HepG2 (cell line): ENCODE measurements around the gene ZNF276. TPM values are rescaled to one million over a fixed set of nuclear protein-coding genes. Genes with fewer than 3 reads are reported as not detected.

Experiments
- AHDC1 ChIP-seq: sonication (generic); formaldehyde crosslinking; IDR thresholded peaks from 2 replicates; pipeline ENCODE4 v1.5.1; 2020; ENCODE audit warnings: mild to moderate bottlenecking, missing genetic modification reagents, borderline replicate concordance
- ELF3 ChIP-seq: IDR thresholded peaks from 2 replicates; pipeline ENCODE4 v1.6.1; 2016; ENCODE audit warnings: missing genetic modification reagents, missing compliant biosample characterization
- FOXA1 ChIP-seq, 2 experiments: fragments of 450-650 bp in 1 of 2; sonication (generic) in 1 of 2; formaldehyde crosslinking in 1 of 2; IDR thresholded peaks; 2 replicates each; pipeline versions ENCODE4 v1.4.0 to v1.6.1; 2016 to 2020; ENCODE audit warnings: missing genetic modification reagents in 1 of 2
- HMG20B ChIP-seq: conservative IDR thresholded peaks from 2 replicates; pipeline ENCODE4 v1.6.1; 2016; ENCODE audit warnings: missing genetic modification reagents, missing compliant biosample characterization
- HOXA3 ChIP-seq: sonication (generic); formaldehyde crosslinking; IDR thresholded peaks from 2 replicates; pipeline ENCODE4 v1.5.0; 2020; ENCODE audit warnings: missing genetic modification reagents
- HOXA7 ChIP-seq: sonication (generic); formaldehyde crosslinking; IDR thresholded peaks from 2 replicates; pipeline ENCODE4 v1.8.1; 2022; ENCODE audit warnings: mild to moderate bottlenecking, missing genetic modification reagents, moderate library complexity
- MYPOP ChIP-seq: sonication (generic); formaldehyde crosslinking; IDR thresholded peaks from 2 replicates; pipeline ENCODE4 v1.8.1; 2023; ENCODE audit warnings: mild to moderate bottlenecking, moderate library complexity, missing genetic modification reagents
- RFX3 ChIP-seq: IDR thresholded peaks from 2 replicates; pipeline ENCODE4 v1.6.1; 2016; ENCODE audit warnings: missing biosample characterization, missing genetic modification reagents
- SAFB2 ChIP-seq: sonication (generic); formaldehyde crosslinking; IDR thresholded peaks from 2 replicates; pipeline ENCODE4 v1.5.1; 2020; ENCODE audit warnings: missing genetic modification reagents, low read depth, mild to moderate bottlenecking, borderline replicate concordance
- TEAD3 ChIP-seq: optimal IDR thresholded peaks from 2 replicates; pipeline ENCODE3; 2016; ENCODE audit warnings: borderline replicate concordance
- YEATS2 ChIP-seq: sonication (generic); formaldehyde crosslinking; IDR thresholded peaks from 2 replicates; pipeline ENCODE4 v1.4.0; 2020; ENCODE audit warnings: missing genetic modification reagents, borderline replicate concordance
- ZFX ChIP-seq: sonication (generic); formaldehyde crosslinking; IDR thresholded peaks from 2 replicates; pipeline ENCODE4 v1.4.0; 2020; ENCODE audit warnings: mild to moderate bottlenecking, low read depth, missing genetic modification reagents, moderate library complexity
- ZKSCAN8 ChIP-seq: IDR thresholded peaks from 2 replicates; pipeline ENCODE4 v1.6.1; 2016; ENCODE audit warnings: borderline replicate concordance, missing genetic modification reagents, missing compliant biosample characterization
- ZNF441 ChIP-seq: sonication (generic); formaldehyde crosslinking; IDR thresholded peaks from 2 replicates; pipeline ENCODE4 v1.7.0; 2021; ENCODE audit warnings: missing genetic modification reagents, borderline replicate concordance
- ZNF468 ChIP-seq: sonication (generic); formaldehyde crosslinking; IDR thresholded peaks from 2 replicates; pipeline ENCODE4 v1.8.0; 2022; ENCODE audit warnings: mild to moderate bottlenecking, moderate library complexity, missing genetic modification reagents
- ZNF557 ChIP-seq: sonication (generic); formaldehyde crosslinking; IDR thresholded peaks from 2 replicates; pipeline ENCODE4 v1.4.0; 2020; ENCODE audit warnings: missing genetic modification reagents
- ZXDC ChIP-seq: sonication (generic); formaldehyde crosslinking; IDR thresholded peaks from 2 replicates; pipeline ENCODE4 v1.5.0; 2020; ENCODE audit warnings: mild to moderate bottlenecking, missing genetic modification reagents
- polyA plus RNA-seq, 8 experiments: library from polyadenylated mRNA; depleted of rRNA in 3 of 8; stranded (reverse) in 7 of 8; unstranded in 1 of 8; fragments of >200 nt; fragmentation: Illumina TruSeq in 4 of 8; extraction: Trizol in 4 of 8; gene quantifications; 2 replicates each; pipeline versions ENCODE4 v1.2.1 to v1.2.3, GENCODE V29; 2011 to 2016; ENCODE audit warnings: low read depth in 4 of 8, missing spikeins in 1 of 8, mixed read lengths in 1 of 8; ENCODE audit not compliant: insufficient read depth in 1 of 8
- total RNA-seq, 5 experiments: library from RNA; depleted of rRNA; stranded (reverse); fragments of >200 nt; fragmentation: Illumina TruSeq; extraction: Trizol; gene quantifications; 2 replicates each; pipeline ENCODE4 v1.2.3, GENCODE V29; 2016; ENCODE audit warnings: low read depth in 1 of 5

ZNF276 gene
- total and polyA plus RNA-seq, 2 of the 13 experiments (the other 11 are each of a cell fraction or from before 2014, with no cell fraction given) = 17.7 to 18.0 TPM

DNA sequence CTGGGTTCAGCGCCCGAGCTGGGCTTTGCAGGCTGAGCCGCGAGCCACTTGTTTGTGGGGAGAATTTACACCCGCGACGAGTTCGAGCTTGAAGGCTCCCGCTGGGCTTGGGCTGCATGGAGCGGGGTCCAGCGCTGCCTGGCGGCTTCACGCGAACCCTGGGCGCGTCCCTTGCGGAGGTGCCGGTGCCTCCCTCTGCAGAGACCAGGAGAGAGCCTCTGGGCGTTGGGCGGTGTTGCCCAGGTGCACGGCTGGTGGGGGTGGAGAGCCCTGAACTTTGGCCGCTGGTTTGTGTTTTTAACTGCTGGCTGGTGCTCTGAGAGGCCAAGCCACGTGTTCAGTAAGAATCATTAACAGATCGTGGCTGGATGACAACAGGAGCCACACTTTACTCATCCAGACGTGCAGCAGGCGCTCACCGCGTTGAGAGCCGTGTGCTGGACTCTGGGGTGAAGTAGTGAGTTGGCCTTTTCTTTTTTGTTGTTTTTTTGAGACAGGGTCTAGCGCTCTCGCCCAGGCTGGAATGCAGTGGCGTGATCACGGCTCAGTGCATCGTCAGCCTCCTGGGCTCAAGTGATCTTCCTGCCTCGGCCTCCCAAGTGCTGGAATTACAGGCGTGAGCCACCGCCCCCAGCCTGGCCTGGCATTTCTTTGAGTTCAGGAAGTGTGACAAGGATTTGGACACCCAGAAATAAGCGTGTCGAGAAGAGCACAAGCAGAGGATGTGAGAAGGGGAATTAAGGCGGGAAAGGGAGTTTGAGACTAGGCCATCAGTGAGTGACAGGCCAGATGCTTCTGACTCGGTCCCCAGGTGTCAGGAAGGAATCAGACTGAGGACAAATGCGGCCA, 34.0 kb upstream of the ZNF276 start (continued):
- TF ChIP-seq YEATS2 (CRISPR knock-in tag) = peak; percentile 87; the same call in 1 of the 2 replicates
- peak; percentile 93 for TF ChIP-seq AHDC1
- TF ChIP-seq MYPOP (CRISPR knock-in tag) = peak; percentile 98
- no peak for TF ChIP-seq HOXA7 (CRISPR knock-in tag)
- TF ChIP-seq ZNF441 (CRISPR knock-in tag) = peak; percentile 96
- TF ChIP-seq ZXDC = peak; percentile 92
- TF ChIP-seq SAFB2 (CRISPR knock-in tag) = peak; percentile 91; the same call in 1 of the 2 replicates
- peak; percentile 97 for TF ChIP-seq ZNF557
- peak; percentile 96 for TF ChIP-seq TEAD3
- peak; percentile 88 for TF ChIP-seq ELF3 (CRISPR knock-in tag)
- TF ChIP-seq ZNF468 (CRISPR knock-in tag) = peak; percentile 77; the same call in 1 of the 2 replicates
- TF ChIP-seq FOXA1 (IDR thresholded peaks at IDR 0.05) = no peak
- TF ChIP-seq FOXA1 (CRISPR knock-in tag; IDR thresholded peaks at IDR 0.05) = peak; percentile 70
- TF ChIP-seq RFX3 (CRISPR knock-in tag) = peak; percentile 48; the same call in 1 of the 2 replicates
- peak; percentile 95 for TF ChIP-seq ZFX (CRISPR knock-in tag)
- no peak; the same call in 1 of the 2 replicates for TF ChIP-seq ZKSCAN8 (CRISPR knock-in tag)
- TF ChIP-seq HMG20B (CRISPR knock-in tag) = peak; percentile 63
- TF ChIP-seq HOXA3 (CRISPR knock-in tag) = peak; percentile 96
